Embryonic facial prominence (tissue), 1 donor: ENCODE data around the gene METTL17.

Source experiments
- DNase-seq: peaks from one replicate; pipeline ENCODE4 v3.0.0-alpha.2; 2016; ENCODE audit errors: extremely low spot score

The METTL17 gene

DNA sequence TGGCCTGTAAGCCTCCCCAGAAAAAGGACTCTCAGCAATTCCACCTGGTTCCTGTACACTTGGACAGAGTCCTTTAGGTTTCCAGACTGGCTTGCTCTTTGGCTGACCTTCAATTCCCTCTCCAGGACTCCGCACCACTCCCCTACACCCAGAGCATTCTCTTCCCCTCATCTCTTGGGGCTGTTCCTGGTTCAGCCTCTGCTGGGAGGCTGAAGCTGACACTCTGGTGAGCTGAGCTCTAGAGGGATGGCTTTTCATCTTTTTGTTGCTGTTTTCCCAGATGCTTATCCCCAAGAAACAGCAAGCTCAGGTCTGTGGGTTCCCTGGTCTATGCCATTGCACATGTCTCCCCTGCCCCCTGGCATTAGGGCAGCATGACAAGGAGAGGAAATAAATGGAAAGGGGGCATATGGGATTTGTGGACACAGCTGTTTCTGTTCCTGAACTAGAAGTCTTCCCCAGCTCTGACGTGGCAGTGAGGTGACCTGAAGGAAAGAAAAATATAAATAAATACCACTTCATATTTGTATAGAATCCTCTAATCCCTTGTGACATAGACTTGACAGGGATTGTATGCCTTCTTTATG is 53.7 kb downstream of the METTL17 start:
- DNase-seq: no peak

DNA sequence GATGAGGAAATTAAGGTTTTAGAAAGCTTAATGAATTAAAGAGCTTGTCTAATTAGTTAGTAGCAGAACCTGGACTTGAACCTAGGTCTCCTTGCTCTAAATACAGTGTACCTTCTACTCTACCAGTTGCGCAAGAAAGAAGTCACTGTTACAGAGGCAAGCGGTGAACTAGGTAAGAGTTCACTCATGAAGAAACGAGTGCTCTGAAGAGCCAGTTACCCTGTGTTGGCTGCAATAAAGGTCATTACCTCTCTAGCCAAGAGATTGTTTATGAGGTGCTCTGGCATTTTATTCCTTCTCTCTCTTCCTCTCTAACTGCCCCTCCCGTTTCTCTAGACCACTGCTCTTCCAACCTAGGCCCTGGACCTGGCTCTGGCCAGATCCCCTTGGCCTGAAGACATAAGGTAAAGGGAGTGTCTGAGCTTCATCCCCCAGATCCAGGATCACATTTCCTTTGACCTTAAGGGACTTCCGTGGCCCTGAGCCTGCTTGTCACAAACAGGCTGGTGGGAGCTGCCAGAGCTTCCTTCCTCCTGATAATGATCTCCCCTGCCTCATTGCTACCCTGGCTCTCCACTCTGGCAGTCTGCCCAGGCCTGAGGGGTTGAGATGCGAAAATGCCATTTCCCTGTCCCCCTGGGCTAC is 54.3 kb downstream of the METTL17 start:
- DNase-seq: no peak
